ENCODE data around the gene NR4A3.

DNA sequence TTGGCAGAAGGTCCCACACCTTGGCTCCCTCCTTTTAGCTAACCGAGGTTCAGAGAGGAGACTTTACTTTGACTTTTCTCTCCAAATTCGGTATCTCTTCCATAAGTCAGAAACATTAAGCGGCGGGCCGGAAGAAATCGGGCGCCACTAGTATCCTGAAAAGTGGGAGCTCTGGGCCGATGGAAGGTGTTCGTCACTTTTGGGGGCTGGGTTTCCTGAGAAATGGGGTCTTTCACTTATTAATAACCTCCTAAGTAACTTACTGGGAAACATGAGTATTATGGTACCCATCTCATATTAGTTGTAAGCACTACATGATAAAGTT is 85.5 kb downstream of the NR4A3 start:
- TF ChIP-seq, protein P1, sequence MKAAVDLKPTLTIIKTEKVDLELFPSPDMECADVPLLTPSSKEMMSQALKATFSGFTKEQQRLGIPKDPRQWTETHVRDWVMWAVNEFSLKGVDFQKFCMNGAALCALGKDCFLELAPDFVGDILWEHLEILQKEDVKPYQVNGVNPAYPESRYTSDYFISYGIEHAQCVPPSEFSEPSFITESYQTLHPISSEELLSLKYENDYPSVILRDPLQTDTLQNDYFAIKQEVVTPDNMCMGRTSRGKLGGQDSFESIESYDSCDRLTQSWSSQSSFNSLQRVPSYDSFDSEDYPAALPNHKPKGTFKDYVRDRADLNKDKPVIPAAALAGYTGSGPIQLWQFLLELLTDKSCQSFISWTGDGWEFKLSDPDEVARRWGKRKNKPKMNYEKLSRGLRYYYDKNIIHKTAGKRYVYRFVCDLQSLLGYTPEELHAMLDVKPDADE (IDR thresholded peaks at IDR 0.05): no peak
- TF ChIP-seq JUNB (IDR thresholded peaks at IDR 0.05; ENCODE audit: unreplicated experiment) (no peak), POLR2AphosphoS5 (IDR thresholded peaks at IDR 0.05; ENCODE audit: low read depth) (no peak)

All from GM23338 (cell line).